AG09309 (cell line): ENCODE results near the gene NDUFA13.

Experiments used
- DNase-seq: peaks from one replicate; pipeline ENCODE4 v3.0.0-alpha.2; 2010; ENCODE audit warnings: low read depth
- H3K4me3 ChIP-seq: 2 replicates; pipeline ENCODE4 v1.5.1; 2011; ENCODE audit warnings: mild to moderate bottlenecking, low read depth, low read length, moderate library complexity; ENCODE audit not compliant: control insufficient read depth
- TF ChIP-seq, protein P1 (sequence below): IDR thresholded peaks from 2 replicates; pipeline ENCODE4 v1.5.1; 2011; ENCODE audit warnings: mild to moderate bottlenecking, low read depth, low read length, inconsistent platforms; ENCODE audit not compliant: insufficient read depth, control insufficient read depth; ENCODE audit errors: missing control alignments

NDUFA13 gene

DNA sequence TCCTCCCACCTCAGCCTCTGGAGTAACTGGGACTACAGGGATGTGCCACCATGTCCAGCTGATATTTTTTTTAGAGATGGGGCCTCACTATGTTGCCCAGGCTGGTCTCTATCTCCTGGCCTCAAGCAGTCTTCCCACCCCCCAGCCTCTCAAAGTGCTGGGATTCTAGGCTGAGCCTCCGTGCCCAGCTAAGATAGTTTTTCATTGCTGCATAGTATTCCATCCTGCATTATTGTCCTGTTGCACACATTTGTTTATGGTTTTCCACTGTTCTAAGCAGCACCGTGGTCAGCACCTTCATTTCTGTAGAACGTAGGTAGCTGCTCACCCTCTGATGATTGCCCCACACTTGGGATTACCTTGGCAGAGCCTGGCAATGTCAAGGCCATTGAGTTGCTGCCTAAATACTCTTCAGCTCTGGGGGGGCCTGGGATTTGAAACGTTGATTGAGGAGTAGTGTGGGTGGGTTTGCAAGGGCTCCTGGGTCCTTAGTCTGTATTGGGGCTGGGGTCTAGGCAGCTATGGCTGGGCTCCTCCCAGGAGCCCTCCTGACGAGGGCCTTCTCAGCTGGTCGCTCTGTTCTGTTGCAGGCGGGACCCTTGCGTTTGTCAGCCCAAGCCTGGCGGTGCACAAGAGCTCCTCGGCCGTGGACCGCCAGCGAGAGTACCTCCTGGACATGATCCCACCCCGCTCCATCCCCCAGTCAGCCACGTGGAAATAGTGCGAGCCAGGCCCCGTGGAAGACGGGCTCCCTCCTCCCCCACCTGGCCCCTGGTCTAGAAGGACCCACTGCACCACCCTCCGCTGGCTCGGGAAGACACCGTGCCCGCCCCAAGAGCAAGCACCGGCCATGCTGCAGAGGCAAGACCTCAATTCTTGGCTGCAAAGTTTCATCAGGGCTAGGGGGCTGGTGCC is 11.0 kb upstream of the NDUFA13 start:
- H3K4me3 ChIP-seq = no peak overlapping the region
- TF ChIP-seq, protein P1, sequence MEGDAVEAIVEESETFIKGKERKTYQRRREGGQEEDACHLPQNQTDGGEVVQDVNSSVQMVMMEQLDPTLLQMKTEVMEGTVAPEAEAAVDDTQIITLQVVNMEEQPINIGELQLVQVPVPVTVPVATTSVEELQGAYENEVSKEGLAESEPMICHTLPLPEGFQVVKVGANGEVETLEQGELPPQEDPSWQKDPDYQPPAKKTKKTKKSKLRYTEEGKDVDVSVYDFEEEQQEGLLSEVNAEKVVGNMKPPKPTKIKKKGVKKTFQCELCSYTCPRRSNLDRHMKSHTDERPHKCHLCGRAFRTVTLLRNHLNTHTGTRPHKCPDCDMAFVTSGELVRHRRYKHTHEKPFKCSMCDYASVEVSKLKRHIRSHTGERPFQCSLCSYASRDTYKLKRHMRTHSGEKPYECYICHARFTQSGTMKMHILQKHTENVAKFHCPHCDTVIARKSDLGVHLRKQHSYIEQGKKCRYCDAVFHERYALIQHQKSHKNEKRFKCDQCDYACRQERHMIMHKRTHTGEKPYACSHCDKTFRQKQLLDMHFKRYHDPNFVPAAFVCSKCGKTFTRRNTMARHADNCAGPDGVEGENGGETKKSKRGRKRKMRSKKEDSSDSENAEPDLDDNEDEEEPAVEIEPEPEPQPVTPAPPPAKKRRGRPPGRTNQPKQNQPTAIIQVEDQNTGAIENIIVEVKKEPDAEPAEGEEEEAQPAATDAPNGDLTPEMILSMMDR = no peak
- DNase-seq = no peak

- no peak overlapping the region for H3K4me3 ChIP-seq
- DNase-seq = no peak
- TF ChIP-seq, protein P1 = no peak
Measured at GRCh38 chr19:19505669-19506326, 10.2 kb upstream of the NDUFA13 start.

GRCh38 chr19:19506592-19506991 is 9.4 kb upstream of the NDUFA13 start:
- TF ChIP-seq, protein P1 = no peak
- H3K4me3 ChIP-seq = no peak overlapping the region
- DNase-seq = no peak

- DNase-seq = no peak
- H3K4me3 ChIP-seq = no peak overlapping the region
- TF ChIP-seq, protein P1 = no peak
Measured at GRCh38 chr19:19507354-19507753, 8.7 kb upstream of the NDUFA13 start.

GRCh38 chr19:19508217-19508616 is 7.8 kb upstream of the NDUFA13 start:
- no peak for DNase-seq
- H3K4me3 ChIP-seq = no peak overlapping the region
- TF ChIP-seq, protein P1 = no peak

- no peak overlapping the region for H3K4me3 ChIP-seq
- DNase-seq = no peak
- TF ChIP-seq, protein P1 = no peak
Measured at GRCh38 chr19:19510432-19510831, 5.6 kb upstream of the NDUFA13 start.
